ENCODE data around the gene DYNLT5. TPM values are rescaled to one million over a fixed set of nuclear protein-coding genes. Genes with fewer than 3 reads are reported as not detected.

DYNLT5 gene
- total RNA-seq, result 0.78 TPM in 1 of 2 replicates, not detected in the other

GRCh38 chr1:66752000-66752592 lies at the start of gene DYNLT5:
Gene DYNLT5 (plus strand): TSS chr1:66752459. CDS start chr1:66754659, 2,200 bp downstream.

Other genes with a start within 250 kb of the DYNLT5 start
- gene SGIP1, start 218.3 kb upstream of the DYNLT5 start, total RNA-seq, result 6.3 and 22.8 TPM in 2 replicates
- not detected in 2 replicates for gene INSL5, start 48.8 kb downstream of the DYNLT5 start, total RNA-seq
- 0.56 and 1.2 TPM in 2 replicates for gene DNAI4, start 172.4 kb downstream of the DYNLT5 start, total RNA-seq
- gene MIER1, start 172.5 kb downstream of the DYNLT5 start, total RNA-seq, result 21.2 and 22.8 TPM in 2 replicates